Fibroblast of pulmonary artery (primary cell): Measurements from ENCODE around the gene GPR78.

Experiments used
- DNase-seq: peaks from one replicate; pipeline ENCODE4 v3.0.0-alpha.2; 2010; ENCODE audit warnings: low read depth
- H3K4me3 ChIP-seq: replicated peaks from 2 replicates; pipeline ENCODE4 v1.5.1; 2011; ENCODE audit warnings: low read depth, mild to moderate bottlenecking, control low read depth, low read length, moderate library complexity
- TF ChIP-seq, protein P1 (sequence below): IDR thresholded peaks from 2 replicates; pipeline ENCODE4 v1.5.1; 2011; ENCODE audit warnings: mild to moderate bottlenecking, control low read depth, low read length, inconsistent platforms; ENCODE audit errors: missing control alignments

Gene GPR78

DNA sequence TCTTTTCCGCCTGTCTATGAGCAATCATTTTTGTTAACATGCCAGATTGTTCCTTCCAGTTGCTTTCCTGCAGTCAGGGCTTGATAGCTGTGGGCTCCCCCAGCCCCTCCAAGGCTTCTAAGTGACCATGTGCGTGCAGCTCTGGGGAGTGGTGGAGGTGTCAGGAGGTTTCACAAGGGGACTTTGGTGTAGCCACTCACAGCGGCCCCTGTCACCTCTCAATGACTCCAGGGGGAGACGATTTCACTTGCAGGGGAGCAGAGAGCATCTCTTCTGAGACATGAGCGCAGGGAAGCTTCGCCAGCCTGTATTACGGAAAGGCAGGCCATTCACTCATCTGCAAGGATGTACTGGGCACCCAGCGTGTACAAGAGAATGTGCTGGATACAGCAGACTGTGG is 3.1 kb upstream of the GPR78 start:
- DNase-seq = no peak
- H3K4me3 ChIP-seq = no peak overlapping the region
- TF ChIP-seq, protein P1, sequence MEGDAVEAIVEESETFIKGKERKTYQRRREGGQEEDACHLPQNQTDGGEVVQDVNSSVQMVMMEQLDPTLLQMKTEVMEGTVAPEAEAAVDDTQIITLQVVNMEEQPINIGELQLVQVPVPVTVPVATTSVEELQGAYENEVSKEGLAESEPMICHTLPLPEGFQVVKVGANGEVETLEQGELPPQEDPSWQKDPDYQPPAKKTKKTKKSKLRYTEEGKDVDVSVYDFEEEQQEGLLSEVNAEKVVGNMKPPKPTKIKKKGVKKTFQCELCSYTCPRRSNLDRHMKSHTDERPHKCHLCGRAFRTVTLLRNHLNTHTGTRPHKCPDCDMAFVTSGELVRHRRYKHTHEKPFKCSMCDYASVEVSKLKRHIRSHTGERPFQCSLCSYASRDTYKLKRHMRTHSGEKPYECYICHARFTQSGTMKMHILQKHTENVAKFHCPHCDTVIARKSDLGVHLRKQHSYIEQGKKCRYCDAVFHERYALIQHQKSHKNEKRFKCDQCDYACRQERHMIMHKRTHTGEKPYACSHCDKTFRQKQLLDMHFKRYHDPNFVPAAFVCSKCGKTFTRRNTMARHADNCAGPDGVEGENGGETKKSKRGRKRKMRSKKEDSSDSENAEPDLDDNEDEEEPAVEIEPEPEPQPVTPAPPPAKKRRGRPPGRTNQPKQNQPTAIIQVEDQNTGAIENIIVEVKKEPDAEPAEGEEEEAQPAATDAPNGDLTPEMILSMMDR = no peak

DNA sequence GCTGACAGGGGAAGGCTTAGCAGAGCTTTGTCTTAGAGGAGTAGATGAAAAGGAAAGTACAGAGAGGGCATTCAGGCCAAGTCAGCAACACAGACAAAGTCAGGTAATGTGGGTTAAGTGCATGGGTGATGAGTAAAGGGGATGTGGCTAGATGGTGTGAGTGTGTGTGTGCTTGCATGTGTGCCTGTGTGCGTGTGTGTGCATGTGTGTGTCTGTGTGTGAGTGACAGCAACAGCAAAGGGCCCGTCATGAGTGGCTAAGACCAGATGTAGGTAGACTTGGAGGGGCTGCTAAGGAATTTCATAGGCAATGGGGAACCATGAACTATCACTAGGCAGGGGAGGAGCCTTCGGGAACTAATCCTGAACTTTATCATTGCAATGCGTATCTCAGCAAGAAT is 2.2 kb upstream of the GPR78 start:
- TF ChIP-seq, protein P1 = no peak
- no peak for DNase-seq
- H3K4me3 ChIP-seq = no peak overlapping the region

DNA sequence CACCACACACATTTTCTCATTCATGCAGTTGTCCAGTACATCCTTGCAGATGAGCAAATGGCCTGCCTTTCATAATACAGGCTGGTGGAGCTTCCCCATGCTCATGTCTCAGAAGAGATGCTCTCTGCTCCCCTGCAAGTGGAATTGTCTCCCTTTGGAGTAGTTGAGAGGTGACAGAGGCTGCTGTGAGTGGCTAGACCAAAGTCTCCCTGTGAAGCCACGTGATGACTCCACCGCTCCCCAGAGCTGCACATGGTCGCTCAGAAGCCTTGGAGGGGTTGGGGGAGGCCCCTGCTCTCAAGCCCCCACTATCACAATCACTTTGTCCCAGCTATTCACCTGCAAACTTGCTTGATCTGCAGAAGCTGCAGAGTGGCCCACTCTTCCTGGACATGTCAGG is 1.5 kb upstream of the GPR78 start:
- TF ChIP-seq, protein P1 = no peak
- no peak for DNase-seq
- H3K4me3 ChIP-seq = no peak overlapping the region

DNA sequence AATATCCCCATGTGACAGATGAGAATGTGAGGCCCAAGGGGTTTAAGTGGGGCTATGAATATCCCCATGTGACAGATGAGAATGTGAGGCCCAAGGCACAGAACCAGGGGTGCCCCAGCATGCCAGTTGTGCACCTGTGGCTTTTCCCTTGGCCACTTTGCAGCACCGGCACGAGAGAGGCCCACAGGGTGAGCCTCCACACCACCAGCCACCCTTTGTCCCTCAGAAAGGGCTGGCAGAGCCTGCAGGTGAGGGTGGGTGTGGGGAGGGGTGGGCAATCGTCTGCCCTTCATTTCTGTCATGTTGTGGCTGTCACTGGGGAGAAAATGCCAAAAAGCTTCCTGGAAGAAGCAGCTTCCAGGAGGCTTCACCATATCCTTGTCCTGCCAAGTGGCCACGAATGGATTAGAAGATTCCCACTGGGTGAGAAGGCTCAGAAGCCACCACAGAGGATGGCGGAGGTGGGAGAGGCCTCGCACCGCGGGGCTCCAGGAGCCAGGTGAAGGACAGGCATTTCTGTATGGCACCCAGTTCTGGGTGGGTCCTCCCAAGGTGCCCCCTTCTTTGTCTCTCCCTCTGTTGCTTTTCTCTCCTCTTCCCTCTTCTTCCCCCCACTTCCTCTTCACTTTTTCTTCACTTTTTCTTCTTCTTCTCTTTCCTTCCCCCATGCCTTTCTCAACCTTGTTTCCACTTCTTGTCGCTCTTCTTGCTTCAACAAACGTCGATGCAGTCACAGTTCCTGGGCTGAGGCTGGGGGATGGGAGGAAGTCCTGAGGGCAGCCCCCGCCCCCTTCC is 469 bp upstream of the GPR78 start:
- DNase-seq = no peak
- H3K4me3 ChIP-seq = no peak overlapping the region
- TF ChIP-seq, protein P1 = no peak

DNA sequence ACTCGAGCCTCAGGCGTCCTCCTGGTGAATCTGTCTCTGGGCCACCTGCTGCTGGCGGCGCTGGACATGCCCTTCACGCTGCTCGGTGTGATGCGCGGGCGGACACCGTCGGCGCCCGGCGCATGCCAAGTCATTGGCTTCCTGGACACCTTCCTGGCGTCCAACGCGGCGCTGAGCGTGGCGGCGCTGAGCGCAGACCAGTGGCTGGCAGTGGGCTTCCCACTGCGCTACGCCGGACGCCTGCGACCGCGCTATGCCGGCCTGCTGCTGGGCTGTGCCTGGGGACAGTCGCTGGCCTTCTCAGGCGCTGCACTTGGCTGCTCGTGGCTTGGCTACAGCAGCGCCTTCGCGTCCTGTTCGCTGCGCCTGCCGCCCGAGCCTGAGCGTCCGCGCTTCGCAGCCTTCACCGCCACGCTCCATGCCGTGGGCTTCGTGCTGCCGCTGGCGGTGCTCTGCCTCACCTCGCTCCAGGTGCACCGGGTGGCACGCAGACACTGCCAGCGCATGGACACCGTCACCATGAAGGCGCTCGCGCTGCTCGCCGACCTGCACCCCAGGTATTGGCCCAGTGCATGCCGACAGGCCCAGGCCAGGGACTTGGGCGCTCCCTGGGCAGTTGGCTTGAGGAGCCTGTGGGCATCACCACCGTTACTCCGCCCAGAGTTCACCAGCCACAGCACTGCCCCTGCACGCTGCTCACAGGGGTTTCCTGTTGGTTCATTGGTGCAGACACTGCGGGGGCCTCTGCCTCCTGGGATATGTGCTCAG is 1.1 kb downstream of the GPR78 start:
- DNase-seq = no peak
- H3K4me3 ChIP-seq = no peak overlapping the region
- TF ChIP-seq, protein P1 = no peak

DNA sequence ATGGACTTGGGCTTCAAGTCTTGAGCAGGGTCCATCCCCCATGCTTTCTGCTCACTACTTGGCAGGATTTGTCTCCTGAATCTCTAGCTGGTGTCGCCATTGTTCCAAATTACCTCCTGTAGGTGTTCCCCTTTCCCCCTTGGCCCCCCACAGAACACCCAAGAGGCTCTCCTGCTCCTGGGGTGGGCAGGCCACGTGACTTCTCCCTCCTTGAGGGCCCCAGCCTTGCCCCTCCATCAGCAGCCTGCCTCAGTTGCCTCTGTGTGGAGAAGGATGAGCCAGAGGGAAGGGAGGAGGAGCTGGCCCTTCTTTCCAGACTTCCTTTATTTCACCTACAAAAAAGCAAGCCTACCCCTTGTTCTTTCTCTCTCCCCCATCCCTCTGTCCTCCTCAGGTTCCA is 1.8 kb downstream of the GPR78 start:
- no peak overlapping the region for H3K4me3 ChIP-seq
- TF ChIP-seq, protein P1 = no peak
- no peak for DNase-seq
